GM10847 (cell line): Measurements from ENCODE around the gene UNC45A.

ENCODE experiments used
- POLR2A ChIP-seq: IDR thresholded peaks from 2 replicates; pipeline ENCODE4 v1.6.1; 2011; ENCODE audit not compliant: insufficient read length; ENCODE audit errors: extremely low read depth

The UNC45A gene

GRCh38 chr15:90930861-90931574, 4.1 kb upstream of the UNC45A start:
- no peak for TF ChIP-seq POLR2A

DNA sequence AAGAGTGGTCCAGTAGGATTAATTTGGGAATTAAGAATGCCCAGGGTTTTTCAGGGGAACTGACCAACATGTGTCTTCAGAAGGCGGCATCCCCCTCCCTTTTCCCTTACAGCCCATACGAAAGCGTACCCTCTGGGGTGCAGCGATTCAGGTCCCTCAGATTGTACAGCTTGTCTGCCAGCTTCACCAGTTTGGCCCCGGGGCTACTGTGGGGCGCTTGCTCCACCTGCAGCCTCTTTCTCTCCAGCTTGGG, 3.6 kb upstream of the UNC45A start:
- no peak for TF ChIP-seq POLR2A

DNA sequence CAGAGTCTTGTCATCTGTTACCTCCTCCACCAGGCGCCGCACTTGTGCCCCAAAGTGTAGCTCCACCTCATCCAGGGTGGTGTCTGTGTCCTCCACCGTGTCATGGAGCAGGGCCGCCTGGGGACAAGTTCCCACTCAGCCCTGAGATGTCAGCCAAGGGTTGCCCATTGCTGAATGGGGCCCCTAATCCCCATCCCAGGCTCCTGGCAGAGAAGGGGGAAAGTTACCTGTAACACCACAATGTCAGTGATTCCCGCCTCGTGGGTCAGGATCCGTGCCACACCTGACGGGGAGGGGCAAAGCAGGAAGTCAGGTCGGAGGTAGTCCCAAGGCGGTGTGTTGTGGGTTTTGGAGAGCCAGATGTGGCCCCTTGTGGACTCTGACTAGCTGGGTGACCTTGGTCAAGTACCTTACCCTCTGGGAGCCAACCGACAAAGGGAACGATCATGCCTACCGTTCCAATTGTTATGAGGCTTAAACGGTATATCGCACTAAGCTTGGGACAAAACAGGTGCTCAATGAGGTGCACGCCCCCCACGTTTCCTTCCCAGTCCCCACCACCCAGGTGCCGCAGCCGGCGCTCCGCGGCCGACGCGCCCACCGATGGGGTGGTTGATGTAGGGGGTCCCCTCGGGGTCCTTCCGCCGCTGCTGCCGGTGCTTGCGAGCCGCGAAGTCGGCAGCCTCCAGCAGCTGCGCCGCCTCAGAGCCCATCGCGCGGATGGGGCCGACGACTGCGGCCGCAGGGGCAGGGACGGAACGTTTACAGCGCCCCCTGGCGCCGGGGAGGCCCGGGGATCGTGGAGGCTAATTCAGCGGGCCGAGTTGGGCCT, 3.0 kb upstream of the UNC45A start, which contains the start of gene HDDC3:
TSS of gene HDDC3 (minus strand) at position 722 of the 832 bp plus-strand sequence. CDS start at position 713, 9 bp downstream.
- TF ChIP-seq POLR2A: peak; percentile 78

DNA sequence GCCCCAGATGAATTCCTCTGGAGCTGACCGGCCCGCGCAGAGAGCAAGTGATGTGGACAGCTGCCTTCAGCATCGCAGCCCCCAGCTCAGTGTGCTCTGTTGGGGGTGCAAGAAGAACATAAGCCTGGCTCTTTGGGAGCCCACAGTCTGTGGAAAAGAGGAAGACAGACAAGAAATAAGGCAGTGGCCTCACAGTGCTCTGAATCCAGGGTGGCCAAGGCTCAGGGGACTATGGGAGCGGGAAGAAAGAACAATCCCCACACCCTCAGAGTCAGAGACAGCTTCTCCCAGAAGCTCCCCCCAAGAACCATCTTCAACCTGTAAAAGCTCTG, 2.5 kb upstream of the UNC45A start:
- TF ChIP-seq POLR2A: no peak

GRCh38 chr15:90933301-90933700, 1.8 kb upstream of the UNC45A start:
- TF ChIP-seq POLR2A: no peak

DNA sequence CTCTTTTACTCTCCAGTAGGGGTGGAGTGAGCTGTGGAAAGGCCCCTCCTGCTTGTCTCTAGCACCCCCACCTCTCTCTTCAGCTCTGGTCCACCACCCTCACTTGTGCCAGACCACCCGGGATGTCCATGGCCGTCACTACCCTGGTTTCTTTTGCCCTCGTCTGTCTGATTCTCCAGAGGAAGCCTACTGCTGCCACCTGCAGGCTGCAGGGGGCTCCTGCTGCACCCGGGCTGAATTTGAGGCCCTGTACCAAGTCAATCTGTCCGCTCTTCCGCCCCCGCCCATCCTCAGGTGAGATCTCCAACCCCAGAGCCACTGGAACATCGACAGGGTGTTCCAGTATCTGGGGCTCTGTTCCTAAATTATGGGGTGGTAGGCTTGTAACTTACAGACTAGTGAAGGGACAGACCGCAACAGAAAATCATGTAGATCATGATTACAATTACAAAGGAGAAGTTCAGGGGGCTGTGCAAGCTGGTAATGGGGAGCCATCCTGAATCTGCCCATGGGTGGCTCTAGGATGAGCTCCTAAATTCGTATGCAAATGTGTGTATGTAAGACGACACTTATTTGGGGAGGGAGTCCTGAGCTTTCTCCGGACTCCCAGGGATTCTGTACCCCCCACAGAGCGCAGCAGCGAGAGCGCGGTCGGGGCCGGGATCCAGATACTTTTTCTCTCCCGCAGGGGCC, 683 bp upstream of the UNC45A start:
- TF ChIP-seq POLR2A: no peak

GRCh38 chr15:90936823-90937222, 1.7 kb downstream of the UNC45A start:
- TF ChIP-seq POLR2A: no peak

DNA sequence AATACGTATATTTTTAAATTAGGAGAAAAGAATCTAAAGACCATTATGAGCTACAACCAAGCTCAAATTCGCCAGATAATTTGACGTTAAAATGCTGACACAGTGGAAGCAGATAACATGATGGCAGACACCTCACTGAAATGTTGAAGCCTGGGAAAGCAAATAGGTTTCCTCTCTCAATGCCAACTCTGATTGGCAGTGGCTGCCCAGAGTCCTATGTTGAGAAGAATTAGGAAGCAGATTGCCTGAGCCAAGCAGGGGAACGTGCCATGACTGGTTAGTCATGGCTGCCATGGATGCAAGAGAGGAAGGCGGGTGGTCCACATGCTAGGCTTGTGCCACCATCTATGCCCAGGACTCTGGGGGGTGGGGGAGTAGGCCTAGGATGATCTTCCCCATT, 3.2 kb downstream of the UNC45A start:
- no peak for TF ChIP-seq POLR2A

DNA sequence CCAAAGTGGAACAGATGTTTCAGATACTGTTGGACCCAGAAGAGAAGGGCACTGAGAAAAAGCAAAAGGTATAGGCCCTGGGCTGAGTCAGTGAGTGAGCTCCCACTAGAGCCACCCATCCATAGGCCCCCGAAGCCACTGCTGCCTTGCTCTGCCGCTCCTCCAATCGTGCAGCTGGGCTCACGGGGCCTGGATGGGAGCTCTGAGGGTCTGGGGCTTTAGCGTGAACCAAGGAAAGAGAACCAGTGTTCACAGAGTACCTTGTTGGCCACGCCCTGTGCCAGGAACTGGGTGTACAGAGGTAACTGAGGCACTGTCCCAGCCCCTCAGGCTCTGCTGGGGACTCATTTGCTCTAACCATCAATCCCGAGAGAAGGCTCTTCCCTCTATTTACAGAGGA, 4.7 kb downstream of the UNC45A start:
- no peak for TF ChIP-seq POLR2A

GRCh38 chr15:90941038-90941437, 6.0 kb downstream of the UNC45A start:
- TF ChIP-seq POLR2A: no peak

DNA sequence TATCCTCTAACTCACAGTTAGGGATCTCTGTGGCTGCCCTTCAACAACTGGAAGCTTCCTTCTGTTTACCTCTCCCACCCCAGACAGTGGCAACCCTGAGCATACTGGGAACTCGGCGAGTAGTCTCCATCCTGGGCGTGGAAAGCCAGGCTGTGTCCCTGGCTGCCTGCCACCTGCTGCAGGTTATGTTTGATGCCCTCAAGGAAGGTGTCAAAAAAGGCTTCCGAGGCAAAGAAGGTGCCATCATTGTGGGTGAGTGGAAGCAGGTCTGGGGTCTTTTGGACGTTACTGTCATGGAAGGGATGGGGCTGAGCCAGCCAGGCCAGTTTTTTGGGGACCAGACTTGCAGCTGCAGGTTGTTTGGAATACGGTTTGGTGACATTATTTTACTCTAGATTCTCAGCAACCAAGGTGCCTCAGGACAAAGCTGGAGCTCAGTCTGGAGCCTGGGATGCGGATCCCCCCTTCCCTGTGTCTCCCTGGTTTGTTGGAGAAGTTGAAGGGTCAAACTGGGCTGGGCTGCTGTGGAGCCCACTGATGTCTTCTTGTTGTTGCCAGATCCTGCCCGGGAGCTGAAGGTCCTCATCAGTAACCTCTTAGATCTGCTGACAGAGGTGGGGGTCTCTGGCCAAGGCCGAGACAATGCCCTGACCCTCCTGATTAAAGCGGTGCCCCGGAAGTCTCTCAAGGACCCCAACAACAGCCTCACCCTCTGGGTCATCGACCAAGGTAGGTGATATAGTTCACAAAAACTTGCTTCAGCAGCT, 7.5 kb downstream of the UNC45A start:
- TF ChIP-seq POLR2A: no peak

DNA sequence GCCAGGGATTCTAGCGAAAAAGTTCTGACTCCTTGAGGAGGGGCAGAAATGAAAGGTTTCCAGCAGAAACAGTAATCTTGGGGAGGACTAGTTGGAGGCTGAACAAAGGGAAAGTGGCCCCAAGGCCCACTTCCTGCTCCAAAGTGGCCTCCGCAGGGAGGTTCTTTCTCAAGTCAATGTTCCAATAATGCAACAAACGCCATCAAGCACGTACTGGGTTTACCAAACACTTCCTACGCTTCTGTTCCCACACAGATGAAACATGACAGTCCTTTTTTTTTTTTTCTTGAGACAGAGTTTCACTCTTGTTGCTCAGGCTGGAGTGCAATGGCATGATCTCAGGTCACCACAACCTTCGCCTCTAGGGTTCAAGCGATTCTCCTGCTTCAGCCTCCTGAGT, 10.0 kb downstream of the UNC45A start:
- no peak for TF ChIP-seq POLR2A

DNA sequence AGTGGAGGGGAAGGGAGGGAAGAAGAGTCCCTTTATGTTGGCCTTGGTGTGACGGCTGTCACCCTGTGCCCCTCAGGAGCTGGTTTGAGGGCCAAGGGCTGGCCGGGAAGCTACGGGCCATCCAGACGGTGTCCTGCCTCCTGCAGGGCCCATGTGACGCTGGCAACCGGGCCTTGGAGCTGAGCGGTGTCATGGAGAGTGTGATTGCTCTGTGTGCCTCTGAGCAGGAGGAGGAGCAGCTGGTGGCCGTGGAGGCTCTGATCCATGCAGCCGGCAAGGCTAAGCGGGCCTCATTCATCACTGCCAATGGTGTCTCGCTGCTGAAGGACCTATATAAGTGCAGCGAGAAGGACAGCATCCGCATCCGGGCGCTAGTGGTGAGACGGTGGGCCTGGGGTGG, 11.5 kb downstream of the UNC45A start:
- no peak for TF ChIP-seq POLR2A

DNA sequence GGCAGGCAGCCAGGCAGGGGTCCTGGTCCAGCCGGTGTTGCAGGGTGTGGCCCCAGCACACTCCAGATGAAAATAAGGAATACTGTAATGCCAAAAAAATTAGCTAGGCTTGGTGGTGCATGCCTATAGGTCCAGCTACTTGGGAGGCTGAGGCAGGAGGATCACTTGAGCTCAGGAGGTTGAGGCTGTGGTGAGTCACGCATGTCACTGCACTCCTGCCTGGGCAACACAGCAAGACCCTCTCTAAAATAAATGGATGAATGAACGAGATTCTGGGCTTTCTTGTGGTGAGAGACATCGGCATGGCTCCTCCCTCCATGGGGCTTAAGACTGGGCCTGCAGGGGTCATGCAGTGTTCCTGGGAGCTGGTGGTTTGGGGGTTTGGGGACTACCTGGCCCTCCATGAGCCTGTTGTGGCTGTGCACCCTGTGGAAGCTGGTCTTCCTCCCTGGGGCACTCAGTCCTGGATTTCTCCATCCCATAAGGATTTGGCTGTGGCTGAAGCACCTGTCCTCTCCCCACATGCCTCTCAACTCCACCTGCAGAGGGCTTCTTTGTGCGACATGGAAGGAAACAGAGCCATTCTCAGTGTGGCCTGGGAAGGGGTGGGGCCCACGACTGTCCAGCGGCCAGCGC, 12.0 kb downstream of the UNC45A start:
- TF ChIP-seq POLR2A: no peak
